ENCODE measurements around the gene SYDE1.

Gene SYDE1

DNA sequence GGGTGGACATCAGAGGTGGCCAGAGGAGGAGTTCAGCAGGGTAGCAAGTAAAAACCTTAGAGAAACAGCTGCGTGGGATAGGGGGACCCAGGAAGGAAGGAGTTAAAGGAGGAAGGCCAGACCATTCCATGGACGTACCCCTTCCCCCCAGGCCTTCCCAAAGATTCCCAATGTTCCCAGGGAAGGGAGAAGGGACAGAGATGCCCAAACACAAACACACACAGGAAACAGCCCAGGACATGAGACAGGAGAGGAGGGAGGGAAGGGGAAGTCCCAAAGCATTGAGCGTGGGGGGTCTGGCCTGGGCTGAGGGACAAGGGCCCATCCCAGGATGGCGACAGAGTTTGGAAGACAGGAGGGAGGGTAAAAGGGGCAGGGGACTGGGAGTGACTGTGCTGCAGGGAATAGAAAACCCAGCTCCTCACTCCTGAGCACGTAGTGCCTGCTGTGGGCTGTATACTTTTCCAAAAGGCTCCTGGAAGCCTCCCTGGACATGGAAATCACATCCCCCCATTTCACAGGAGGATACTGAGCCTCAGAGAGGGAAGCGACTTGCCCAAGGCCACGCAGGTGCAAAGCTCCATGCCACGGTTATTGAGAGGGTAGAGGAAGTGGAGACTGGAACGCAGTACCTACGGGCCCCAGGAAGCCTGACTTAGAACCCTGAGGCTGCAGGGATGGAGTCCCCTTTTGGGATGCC is 1.1 kb downstream of the SYDE1 start:
- no peak for DNase-seq (ENCODE audit: low spot score)

DNA sequence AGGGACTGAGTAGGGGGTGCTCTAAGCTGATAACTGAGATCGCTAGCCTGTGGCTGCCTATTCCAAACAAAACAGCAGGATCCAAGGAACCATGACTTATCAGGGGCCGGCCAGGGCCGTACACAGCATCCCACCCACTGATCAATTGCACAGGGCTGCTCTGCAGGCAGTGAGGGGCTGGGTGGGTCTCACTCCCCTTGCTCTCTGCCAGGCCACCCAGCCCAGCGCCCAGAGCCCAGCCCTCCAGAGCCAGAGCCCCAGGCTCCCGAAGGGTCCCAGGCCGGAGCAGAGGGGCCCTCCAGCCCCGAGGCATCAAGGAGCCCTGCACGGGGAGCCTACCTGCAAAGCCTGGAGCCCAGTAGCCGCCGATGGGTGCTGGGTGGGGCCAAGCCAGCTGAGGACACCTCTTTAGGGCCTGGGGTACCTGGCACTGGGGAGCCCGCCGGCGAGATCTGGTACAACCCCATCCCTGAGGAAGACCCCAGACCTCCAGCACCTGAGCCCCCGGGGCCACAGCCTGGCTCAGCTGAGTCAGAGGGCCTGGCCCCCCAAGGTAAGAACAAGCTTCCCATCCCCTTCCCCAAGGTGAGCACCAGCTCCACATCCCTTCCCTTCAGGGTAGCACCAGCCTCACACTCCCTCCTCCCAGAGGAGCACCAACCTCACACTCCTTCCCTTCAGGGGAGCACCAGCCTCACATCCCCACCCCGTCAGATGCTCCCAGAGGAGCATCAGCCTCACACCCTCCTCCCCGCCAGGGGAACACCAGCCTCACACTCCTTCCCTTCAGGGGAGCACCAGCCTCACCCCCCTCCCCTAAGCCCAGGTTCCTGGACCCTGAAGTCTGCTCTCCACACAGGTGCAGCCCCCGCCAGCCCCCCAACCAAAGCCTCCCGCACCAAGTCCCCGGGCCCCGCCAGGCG is 1.9 kb downstream of the SYDE1 start:
- no peak for DNase-seq (ENCODE audit: low spot score)

DNA sequence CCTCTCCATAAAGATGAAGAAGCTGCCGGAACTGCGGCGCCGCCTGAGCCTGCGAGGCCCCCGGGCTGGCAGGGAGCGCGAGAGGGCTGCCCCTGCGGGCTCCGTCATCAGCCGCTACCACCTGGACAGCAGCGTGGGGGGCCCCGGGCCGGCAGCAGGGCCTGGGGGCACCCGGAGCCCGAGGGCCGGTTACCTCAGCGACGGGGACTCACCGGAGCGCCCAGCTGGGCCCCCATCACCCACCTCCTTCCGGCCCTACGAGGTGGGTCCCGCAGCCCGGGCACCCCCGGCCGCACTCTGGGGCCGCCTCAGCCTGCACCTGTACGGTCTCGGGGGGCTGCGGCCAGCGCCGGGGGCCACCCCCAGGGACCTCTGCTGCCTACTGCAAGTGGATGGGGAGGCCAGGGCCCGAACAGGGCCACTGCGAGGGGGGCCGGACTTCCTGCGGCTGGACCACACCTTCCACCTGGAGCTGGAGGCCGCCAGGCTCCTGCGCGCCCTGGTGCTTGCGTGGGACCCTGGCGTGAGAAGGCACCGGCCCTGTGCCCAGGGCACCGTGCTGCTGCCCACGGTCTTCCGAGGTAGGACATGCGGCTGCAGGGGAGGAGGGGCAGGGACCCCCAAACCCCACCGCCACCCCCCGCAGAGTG is 2.7 kb downstream of the SYDE1 start:
- no peak for DNase-seq (ENCODE audit: low spot score)

DNA sequence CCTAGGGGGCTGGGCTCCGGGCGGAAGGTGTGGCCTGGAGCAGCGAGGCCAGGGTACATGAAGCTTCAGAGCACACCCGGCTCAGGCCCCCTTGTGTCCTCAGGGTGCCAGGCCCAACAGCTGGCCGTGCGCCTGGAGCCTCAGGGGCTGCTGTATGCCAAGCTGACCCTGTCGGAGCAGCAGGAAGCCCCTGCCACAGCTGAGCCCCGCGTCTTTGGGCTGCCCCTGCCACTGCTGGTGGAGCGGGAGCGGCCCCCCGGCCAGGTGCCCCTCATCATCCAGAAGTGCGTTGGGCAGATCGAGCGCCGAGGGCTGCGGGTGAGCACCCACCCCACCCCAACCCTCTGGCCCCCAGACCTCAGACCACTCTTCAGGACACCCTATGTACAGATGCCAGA is 3.2 kb downstream of the SYDE1 start:
- no peak for DNase-seq (ENCODE audit: low spot score)

DNA sequence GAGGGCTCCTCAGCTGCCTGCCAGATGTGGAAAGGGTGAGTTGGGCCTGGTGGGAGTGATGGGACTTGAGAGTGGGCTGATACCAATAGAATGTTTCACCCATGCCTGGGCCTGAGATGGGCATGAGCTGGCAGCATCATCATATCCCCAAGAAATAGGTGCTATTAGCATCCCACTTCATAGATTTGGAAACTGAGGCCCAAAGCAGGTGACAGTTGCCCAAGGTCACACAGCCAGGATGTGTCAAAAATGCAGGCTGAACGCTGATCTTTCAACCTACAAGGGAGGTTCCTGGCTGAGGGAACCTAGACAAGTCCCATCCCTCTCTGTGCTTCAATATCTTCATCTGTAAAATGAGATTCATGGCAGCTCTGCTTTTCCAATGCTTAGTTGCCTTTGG is 4.6 kb downstream of the SYDE1 start:
- no peak for DNase-seq (ENCODE audit: low spot score)

DNA sequence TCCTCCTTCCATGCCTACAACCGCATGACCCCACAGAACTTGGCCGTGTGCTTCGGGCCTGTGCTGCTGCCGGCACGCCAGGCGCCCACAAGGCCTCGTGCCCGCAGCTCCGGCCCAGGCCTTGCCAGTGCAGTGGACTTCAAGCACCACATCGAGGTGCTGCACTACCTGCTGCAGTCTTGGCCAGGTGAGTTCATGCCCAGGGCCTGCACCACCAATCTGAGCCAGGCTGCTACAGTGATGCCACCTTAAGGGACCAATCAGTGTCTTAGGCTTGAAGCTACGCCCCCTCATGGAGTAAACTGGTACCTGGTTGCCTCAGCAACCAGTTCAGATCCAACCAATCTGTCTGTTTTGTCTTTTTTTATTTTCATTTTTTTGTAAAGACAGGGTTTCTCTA is 5.2 kb downstream of the SYDE1 start:
- no peak for DNase-seq (ENCODE audit: low spot score)

DNA sequence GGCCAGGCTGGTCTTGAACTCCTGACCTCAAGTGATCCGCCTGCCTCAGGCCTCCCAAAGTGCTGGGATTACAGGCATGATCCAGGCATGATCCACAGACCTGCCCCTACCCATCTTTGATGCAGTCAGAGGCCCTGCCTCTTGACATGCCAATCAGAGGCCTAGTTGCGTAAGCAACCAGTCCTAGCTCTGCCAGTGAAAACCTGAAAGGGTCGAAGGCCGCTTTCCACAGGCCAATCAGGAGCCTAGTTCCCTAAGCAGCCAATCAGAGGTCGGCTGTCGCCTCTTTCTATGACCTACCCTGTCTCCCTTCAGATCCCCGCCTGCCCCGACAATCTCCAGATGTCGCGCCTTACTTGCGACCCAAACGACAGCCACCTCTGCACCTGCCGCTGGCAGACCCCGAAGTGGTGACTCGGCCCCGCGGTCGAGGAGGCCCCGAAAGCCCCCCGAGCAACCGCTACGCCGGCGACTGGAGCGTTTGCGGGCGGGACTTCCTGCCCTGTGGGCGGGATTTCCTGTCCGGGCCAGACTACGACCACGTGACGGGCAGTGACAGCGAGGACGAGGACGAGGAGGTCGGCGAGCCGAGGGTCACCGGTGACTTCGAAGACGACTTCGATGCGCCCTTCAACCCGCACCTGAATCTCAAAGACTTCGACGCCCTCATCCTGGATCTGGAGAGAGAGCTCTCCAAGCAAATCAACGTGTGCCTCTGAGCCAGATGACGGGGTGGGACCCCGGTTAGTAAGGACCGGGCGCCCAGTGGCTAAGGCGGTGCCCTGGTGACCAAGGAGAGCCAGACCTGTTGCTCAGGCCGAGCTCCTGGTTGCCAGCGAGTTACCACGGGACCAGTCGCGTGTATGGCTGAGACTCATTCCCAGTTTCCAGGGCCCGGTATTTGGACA is 6.3 kb downstream of the SYDE1 start:
- no peak for DNase-seq (ENCODE audit: low spot score)

DNA sequence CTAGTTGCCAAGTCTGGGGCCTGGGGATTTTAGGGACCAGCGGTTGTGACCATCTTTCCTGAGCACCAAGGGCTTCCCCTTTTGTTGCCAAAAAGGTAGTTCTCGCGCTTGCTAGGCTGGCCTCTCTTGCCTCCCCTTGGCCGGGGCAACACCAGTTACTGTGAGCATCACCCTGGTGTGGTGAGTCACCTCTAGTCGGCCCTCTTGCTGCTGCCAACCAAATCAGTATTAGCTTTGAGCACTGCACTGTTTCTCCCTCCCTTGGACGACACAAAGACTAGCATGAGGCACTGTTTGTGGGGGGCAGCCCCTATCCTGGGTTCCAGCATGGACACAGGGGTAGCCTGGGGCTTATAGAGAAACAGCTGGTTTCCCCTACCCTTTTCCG is 6.9 kb downstream of the SYDE1 start:
- peak; percentile 81 for DNase-seq (ENCODE audit: low spot score)

DNA sequence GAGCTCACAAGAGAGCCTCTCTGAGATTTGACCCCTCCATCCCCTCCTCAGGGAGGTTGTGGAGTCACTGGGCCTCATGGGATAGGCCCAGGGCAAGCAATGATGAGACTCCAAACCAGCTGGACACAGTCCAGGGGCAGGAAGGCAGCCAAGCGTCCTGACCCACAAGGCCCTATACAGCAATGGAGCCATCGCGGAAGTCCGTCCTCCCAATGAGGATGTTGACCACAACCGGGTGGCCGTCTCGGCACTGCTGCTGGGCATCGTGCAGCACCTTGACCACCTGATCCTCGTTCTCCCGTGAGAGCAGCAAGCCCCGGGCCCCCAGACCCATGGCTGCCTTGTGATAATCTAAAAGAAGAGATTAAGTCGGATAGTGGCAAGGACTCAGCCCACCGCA is 7.9 kb downstream of the SYDE1 start:
- no peak for DNase-seq (ENCODE audit: low spot score)

DNA sequence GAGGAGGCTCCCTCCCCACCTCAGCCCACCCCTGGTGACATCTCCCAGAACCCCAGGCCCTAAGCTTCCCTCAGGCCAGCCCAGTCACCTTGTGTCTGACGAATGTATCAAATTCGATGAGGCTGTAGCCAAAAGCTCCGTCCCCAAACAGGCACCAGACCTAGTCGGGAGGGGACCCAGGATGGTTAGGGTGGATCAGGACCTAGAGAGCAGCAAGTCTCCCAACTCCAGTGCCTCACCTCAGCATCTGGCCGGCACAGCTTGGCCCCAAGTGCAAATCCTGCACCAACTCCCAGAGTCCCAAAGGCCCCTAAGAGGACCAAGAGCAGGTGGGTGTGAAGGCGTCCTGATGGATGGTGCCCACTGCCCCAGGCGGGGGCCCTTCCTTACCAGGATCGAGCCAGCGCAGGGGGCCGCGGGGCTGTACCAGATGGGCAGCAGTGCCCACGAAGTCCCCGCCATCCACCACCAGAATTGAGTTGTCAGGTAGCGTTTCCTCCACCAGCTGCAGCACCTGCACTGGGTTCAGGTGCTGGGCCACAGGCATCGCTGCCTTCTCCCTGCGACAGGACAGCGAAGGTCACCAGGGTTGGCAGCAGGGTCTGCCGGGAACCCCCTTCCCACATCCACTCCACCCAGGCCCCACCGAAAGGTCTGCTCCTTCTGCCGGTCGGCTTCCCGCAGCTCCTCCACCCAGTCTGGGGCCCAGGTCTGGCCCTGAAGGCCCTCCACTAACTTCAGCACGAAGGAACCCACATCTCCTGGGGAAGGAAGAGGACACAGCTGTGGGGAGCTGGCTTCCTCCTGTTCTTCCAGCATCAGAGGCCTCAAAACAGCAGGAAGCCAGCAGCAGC is 8.8 kb downstream of the SYDE1 start:
- no peak for DNase-seq (ENCODE audit: low spot score)

DNA sequence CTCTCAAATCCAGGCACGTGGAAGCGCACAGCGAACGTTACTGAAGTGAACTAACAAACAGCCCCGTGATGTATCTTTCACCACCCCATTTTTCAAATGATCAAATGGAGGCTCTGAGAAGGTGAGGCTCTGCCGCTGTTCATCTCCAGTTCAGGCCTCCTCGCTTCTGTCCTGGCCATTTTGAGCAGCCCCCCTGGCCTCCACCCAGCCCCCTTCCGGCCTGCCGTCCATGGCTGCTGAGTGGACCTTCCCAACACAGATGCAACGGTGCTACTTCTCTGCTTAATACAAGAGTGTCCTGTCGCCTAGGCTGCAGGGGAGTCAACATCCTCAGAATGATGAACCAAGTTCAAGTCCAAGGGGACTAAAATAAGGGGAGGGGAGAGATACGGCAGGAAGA is 9.7 kb downstream of the SYDE1 start:
- DNase-seq (ENCODE audit: low spot score) = no peak

DNA sequence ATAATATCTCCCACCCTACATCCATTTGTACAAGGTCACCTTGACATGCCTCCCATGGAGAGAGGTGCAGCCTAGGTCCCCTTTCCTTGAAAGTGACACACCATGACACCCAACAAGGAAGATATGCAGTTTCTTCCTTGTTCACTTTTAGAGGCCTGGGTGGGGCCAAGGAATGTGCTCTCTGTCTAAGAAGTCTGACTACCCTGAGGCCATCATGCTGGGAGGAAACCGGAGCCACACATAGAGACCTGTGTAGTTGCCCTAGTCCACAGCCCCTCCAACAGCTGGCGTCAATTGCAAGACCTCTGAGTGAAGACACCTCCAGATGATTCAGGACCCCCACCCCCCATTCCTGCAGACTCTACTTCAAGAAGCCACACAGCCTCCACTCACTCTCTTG is 11.0 kb downstream of the SYDE1 start:
- no peak for DNase-seq (ENCODE audit: low spot score)

DNA sequence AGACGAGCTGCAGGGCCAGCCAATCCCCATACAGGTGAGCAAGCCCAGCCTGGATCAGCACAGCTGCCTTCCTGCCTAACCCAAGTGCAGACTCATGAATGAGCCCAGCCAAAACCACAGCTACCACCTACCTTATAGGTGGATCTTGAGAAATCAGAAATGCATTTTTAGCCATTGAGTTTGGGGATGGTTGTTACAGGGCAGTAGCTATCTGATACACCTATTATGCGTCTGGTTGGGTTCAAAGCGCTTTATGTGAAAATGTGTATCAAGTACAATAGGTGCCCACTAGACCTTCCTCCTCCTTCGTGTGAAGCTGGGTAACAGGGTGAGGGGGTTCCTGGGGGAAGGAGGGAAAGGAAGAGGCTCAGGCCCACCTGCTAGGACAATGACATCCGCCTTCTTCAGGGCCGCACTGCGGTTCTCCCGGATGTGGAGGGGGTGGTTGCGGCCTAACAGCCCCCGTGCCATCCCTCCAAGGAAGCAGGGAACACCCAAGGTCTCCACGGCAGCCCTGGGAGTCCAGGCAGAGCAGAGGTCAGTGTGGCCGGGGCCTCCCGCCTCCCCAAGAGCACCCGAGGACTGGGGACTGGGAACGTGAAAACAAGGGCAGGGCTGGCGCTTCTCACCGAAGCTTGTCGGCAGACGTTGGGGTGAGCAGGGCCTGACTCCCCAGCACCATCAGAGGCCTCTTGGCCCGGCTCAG is 11.7 kb downstream of the SYDE1 start:
- no peak for DNase-seq (ENCODE audit: low spot score)

DNA sequence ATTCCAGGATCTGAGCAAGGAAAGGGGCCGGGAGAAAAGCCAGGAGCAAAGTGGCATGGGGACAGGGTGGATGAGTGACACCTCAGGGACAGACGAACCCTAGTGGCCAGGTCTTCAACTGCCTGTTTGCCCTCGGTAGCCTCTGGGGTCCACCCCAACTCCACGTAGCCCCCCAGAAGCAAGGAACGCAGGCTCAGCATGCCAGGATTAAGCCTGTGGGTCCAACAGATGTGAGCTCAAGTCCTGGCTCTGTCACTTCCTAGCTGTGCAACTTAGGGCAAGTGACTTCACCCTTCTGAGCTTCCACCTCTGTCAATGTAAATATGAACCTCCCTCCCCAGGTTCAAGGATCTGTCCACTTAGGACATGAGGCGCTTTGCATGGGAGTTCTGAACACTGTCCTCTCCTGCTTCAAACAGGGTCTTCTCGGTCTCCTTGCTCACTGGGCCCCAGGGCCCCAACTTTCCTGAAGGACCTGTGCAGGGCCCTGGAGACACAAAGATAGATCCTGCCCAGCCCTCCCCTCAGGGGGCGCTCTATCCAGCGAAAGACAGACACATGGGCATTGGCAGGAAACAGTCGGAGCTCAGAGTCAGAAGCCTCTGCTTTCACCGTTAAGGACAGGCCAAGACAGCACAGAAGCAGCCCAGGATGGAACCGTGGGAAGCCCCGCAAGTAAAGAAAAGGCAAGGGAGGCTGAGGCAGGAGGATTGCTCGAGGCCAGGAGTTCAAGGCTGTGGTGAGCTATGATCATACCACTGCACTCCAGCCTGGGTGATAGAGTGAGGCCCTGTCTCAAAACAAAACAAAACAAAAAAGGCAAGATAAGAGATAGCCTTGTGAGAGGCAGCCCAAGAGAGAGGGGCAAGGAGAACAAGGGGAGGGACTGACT is 13.2 kb downstream of the SYDE1 start:
- no peak for DNase-seq (ENCODE audit: low spot score)

DNA sequence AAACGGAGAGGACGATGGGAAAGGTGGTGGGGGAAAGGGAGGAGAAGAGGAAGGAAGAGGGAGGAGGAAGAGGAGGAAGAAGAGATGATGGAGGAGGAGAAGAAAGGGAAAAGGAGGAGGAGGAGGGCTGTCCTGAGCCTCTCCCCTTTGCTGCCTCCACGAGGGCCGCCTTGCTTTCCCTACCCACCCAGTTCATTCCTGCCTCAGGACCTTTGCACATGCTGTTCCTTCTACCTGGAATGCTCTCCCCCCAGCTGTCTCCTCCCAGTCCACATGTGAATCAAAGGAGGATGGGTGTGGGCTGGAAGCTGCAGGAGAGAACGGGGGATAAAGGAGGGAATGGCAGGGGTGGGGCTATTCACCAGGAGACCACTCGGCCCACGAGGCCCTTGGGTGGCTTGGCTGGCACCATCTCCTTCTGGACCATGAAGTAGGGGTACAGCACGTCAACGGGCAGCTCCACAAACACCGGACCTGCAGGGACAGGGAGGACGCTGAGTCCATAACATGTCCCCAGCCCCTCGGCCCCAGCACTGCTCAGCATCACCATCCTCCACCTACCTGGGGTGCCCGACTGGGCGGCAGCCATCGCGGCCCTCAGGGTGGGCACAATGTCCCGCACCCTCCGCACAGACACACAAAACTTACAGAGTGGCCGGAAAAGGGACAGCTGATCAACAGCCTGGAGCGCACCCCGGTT is 15.3 kb downstream of the SYDE1 start:
- no peak for DNase-seq (ENCODE audit: low spot score)

DNA sequence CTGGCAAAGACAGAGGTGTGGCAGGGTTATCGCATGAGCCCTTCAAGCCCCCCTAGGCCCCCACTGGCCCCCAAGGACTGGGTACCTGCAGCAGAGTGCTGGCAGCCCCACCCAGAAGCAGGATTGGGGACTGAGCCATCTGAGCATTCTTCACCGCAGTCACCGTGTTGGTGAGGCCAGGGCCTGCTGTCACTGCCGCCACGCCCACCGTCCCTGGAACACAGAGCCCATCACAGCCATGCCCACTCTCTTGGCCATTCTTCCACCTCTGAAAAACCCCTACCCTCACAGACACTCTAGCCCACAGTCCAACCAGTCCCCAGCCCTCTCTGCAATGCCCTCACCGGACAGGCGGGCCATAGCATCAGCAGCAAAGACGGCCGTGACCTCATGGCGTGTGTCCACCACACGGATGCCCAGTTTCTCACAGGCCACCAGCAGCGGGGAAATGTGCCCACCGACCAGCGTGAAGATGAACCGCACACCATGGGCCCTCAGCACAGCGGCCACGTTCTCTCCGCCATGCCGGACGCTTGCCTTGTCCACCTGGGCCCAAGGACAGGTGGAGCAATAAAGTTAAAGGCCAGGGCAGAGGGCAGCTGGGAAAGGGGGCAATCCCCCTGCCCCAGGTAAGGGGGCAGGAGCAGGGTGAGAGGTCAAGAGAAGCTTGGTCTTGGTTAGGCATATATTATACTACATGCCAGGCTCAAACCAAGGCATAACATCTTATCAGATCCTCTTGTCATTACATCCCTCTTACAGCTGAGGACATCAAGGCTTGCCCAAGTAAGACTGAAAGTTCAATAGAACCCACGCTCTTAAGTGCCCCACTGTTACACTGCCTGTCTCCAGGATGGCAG is 16.1 kb downstream of the SYDE1 start:
- no peak for DNase-seq (ENCODE audit: low spot score)

DNA sequence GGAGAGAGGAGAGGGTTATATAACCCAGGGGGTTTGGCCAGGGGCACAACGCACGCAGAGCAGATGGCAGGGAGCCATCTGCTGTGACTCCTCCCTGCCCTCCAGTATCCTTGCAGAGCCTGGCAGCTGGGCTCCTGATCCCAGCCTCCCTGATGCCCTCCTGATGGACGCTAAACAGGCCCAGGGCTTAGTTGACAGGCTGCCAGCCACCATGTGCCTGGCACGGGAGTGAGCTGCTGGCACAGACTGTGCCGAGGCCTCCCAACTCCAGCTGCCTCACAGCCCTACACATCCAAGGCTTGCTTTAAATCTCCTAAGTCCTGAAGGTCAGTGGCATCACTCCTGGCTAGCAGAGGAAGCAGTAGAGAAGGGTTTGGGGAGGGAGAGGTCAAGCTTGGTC is 16.7 kb downstream of the SYDE1 start:
- DNase-seq (ENCODE audit: low spot score) = no peak
